ENCODE results near the gene MCM9.
A peak's percentile ranks its signal among the peaks of the same experiment; 100 is the strongest.

MCM9 gene

DNA sequence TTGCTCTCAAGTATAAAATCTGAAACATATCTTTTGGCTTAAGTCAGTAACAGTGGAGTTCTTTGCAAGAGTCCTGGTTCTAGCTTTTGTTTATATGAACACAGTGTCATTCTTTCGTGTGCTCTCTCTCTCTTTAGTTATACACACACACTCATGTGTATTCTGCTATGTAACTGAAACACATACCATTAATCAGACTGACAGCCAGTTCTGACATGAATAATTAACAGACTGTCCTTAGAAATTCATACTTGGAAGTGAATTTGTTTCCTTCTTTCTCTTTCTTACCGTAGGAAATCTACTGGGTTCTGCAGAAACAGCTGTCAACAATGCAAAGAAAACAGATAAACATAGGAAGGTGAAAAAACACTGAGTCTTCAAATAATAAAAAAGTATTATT lies 2.5 kb downstream of the MCM9 start:
- no peak for DNase-seq (ENCODE audit: low spot score)

DNA sequence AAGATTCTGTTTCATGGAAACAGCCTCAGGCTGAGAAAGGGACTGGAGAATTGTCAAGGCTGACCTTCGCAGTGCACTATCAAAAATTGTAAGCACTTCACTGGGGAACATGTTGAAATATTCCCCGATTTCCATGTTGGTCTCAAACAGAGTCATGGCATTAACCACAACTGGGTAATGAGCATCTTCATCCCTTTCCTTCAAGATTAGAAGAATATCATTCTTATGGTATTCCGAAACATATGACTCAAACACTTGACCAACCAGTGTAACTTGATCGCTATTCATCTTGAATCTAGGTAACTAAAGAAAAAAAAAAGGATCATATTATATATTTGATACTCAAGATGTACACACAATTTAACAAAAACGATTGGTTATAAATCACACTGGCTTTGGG lies 3.5 kb downstream of the MCM9 start:
- no peak for DNase-seq (ENCODE audit: low spot score)

DNA sequence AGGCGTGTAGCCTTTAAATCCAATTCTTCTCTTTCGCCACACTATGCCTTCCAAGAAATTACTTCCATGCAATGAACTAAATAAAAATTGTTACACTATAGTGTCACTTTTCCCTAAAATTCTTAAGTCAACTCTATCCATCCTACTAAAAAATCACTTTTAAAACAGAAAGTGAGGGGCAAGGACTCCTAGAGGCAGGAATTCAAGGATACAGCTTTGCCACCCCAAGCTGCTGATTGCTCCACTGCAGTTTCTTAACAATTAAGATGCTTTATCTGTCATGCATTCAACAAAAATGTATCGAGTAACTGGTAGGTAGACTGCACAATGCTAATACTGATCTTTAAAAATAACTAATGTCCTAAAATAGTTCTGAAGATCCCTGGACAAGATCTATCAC lies 4.3 kb downstream of the MCM9 start:
- DNase-seq (ENCODE audit: low spot score), result no peak

DNA sequence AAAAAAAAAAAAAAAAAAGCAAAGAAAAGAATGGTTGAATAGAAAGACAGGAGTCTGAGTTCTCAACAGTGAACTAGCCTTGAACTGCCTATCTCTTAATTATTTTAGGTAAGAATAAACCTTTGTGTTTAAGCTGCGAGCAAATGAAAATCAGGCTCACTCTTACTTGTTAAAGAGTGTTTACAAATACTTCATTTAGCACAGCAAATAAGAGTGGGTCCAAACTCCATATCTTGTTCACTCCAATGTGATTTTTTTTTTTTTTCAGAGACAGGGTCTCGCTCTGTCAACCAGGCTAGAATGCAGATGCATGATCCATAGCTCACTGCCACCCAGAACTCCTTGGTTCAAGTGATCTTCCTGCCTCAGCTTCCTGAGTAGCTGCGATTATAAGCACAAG lies 11.9 kb downstream of the MCM9 start:
- DNase-seq (ENCODE audit: low spot score), result no peak

DNA sequence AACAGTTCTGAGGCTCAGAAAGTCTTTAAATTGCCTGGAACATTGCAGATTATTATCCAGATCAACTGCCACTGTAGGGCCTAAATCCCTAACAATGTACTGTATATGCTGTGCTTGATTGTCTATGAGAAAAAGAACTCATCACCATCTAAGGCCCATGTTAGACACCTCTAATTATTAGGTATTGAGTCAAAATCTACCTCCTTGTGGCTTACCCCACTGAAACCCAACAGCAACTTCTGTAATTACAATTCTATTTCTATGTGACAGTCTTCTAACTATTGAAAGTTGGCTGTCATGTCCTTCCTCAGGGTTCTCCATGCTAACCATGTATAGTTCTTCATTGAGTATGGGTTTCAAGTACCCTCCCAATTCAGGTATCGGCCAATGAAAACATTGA lies 13.9 kb downstream of the MCM9 start:
- no peak for DNase-seq (ENCODE audit: low spot score)

DNA sequence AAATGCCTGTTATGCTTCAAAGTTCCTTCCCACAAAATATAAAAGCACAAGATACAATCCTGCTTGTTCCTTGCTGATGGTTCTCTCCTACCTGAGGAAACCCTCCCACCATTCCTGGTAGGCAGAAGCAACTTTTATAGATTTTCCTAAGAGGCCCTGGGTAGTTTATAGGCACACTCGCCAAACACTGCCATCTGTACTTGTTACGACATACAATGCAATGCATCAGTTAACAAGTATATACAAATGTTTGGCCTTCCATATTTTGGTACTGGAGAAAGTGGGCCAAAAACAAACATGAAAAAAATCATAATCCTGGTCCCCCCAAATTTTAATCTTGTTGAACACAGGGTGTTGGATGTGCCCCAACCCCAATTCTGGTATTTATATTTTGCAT lies 16.6 kb downstream of the MCM9 start:
- no peak for DNase-seq (ENCODE audit: low spot score)

DNA sequence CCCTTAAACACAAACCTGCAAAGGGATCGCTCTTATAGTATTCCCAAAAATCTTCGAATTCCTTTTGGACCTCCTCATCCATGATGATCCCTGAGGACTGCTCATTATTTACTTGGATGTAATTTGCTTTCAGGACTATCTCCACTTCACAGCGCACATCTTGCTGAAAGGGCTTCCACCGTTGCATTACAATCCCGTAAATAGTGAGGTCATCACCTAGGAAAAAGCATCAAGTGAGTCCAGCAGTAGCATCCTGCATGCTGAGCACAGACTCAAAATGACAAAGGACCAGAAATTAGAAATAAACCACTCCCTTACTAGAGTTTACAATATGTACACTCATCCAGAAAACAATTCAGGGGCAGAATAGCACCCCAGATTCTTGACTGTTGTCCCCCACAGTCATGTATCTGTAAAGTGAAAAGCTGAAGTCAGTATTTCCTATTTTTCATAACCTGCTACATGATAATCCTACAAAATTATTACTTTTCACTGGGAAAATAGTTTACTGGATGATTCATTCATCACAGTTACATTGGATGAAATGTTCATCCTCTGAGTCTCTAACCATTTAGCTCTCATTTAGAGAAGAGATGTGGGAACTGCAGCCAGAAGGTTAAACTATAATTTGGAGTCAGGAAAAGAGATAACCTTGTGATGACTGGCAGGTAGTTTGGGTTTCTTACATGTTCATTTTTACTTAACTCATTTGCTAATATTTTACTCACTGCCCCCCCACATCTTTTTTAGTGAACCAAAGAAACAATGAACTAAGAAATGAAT lies 17.2 kb downstream of the MCM9 start:
- no peak for DNase-seq (ENCODE audit: low spot score)

DNA sequence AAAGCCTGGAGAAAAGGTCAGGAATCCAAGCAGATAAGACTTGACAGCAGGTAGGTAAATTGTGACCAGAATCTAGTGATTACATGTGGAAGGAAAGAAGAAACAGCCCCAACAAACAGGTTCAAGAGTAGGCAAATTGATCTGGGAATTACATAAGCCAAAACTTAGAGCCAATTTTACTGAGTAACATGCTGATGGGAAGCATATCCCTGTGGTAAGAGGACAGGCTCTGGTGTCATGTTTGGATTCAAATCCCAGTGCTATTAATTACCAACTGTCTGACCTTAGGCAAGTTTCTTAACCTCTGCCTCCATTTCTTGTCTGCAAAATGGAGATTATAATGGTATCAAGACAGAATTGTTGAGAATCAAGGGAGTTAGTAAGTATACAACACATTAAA lies 20.4 kb downstream of the MCM9 start:
- DNase-seq (ENCODE audit: low spot score), result no peak

DNA sequence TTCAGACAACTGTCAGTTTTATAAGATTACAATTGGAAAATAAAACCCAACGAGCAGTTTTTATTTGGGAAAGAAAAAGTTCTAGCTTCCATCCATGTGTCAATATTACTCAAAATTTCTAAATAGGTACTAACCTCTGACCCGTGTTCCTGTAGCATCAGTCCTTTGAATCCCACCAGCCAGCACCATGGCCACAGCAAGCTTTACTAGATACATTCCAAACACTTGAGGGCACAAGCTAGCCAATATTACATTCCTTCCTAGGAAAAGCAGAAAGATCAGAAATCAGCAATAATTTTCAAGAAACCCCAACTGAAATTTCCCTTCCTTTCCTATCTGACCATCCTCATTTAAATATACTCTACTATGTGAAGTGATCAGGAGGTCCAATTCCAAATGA lies 21.8 kb downstream of the MCM9 start:
- DNase-seq (ENCODE audit: low spot score), result no peak

DNA sequence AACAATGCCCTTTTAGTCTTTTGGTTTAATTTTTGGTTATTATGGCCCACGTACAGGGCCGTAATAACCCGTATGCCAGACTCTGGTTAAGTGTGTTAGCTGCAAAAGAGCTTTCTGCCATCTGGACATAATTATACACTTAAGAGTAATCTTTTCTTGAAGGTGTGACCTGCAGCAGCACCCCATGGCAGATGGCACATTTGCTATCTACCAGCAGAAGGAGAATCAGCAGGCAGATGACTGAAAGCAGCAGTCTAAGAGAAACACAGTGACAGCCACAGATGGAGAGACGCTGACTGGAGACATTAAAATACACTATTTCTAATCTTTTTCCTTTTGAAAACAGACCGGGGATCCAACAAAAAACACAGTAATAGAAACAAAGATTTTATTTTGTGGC lies 22.3 kb downstream of the MCM9 start:
- DNase-seq (ENCODE audit: low spot score), result no peak

DNA sequence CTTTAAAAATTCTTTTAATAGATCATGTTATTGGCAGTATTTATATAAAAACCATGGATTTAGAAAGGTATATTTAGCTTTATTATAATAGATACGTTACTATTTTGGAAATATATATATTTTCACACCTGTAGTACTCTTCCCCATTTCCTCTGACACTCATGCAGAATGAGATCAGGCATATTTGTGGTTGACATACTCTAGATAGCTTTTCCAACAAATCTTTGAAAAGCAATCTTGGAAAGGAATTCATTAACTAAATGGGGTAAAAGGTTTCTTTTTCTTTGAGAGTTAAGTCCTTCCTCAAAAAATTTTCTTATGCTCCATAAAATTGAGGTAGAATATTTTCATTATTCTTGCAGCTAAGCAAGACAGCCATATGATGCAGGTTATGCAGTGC lies 26.5 kb downstream of the MCM9 start:
- no peak for DNase-seq (ENCODE audit: low spot score)

DNA sequence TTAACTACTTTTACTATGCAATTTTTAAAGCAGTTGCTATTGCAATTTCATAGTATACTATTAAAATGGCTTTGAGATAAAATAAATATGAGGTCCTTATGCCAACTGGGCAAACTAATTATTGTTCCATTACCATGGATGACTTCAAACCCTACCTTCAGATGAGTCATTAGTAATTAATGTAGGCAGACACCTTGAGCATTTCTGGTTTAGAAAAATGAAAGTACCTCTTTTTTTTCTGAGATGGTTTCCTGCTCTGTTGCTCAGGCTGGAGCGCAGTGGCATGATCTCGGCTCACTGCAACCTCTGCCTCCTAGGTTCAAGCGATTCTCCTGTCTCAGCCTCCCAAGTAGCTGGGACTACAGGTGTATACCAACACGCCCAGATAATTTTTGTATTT lies 29.1 kb downstream of the MCM9 start:
- no peak for DNase-seq (ENCODE audit: low spot score)

DNA sequence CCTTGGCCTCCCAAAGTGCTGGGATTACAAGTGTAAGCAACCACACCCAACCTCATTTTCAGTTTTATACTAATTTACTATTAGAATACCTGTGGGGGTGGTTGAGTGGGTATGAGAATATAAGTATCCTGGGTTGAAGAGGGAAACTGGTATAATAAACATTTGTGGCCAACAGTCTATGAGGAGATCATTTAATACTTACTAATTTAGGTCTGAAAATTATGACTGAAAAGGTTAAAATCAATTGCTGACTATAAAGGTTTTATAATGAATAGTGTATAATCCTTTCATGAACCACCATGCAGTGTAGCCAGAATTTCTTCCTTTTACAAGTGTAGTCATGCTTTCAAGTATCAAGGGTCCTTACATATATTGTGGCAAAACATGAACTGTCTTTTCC lies 29.9 kb downstream of the MCM9 start:
- no peak for DNase-seq (ENCODE audit: low spot score)

DNA sequence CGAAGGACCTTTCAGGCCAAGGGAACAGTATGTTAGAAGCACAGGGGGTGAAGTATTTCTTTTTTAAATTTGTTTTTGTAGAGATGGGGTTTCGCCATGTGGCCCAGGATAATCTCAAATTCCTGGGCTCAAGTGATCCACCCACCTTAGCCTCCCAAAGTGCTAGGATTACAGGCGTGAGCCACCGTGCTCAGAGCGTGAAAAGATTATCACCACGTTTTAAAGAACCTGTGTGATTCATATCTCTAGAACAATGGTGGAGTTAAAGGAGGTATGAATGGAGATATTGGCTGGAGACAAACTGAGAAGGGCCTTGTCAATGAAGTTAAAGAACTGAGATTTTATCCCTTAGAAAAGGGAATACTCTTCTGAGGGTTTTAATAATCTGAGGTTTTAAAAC lies 31.3 kb downstream of the MCM9 start:
- no peak for DNase-seq (ENCODE audit: low spot score)

DNA sequence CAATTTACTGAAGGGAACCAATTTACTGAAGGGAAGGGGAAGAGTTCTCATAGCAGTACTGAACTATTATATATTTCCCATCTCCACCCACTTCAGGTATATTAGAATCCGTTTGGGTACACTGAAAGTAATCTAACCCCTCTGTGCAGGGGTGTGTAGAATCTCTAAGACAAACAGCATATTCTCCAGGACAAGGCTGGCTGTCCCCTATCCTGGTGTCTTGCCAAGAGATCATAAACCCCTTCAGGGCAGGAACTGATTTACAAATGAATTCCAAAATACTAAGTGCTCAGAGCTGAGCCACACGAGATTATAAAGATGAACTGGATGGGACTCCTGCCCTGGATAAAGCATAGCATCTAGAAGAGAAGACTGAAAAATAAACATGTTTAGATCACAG lies 31.8 kb downstream of the MCM9 start:
- no peak for DNase-seq (ENCODE audit: low spot score)

DNA sequence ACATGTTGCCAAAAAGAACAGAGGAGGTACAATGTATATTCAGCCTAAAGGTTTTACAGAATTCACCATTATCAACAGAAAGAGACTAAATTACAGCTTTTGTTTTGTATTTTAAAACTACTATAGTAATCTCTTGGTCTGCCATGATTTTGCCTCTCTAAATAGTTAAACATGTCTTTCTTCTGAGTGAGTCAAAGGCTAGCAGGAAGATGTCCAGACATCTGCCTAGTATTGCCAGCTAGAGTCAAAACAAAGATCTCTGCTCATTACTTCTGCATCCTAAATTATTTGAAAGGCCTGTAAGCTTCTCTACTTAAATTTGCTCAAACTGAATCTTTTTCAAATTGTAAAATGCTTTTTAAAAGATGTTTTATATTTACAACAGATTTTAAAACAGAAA lies 32.2 kb downstream of the MCM9 start:
- DNase-seq (ENCODE audit: low spot score), result no peak

DNA sequence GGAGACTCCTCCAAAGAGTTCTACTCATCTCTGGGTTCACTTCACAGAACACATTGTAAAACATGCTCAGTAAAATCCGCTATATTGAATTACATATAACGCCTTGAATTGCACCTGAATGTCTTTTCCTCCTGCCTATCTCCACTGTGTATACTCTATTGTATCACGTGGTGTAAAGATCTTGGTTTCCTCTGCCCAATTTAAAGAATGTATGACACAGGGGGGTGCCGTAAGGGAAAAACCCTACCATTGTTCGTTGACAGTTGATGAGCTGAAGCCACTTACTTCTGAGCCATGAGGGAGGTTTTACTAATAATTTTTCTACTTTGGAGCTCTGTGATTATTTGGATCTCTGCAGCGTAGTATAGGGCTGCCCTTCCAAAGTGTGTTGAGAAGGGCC lies 35.0 kb downstream of the MCM9 start:
- no peak for DNase-seq (ENCODE audit: low spot score)

DNA sequence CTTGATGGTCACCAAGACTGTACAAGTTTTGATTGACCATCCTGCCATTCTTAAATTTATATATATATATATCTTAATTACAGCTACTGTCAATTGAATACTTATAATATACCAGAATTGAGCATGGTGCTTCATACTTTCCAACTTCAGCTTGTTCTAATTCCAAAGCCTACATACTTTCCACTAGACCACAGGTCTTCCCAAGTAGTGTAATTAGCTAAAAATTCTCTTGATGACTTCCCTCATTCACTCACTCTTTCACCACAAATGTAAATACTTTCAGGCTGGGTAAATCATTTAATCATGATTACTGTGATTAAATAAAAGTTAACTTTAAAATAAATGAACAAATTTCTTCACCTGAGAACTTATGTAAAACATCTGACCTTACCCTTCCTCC lies 37.6 kb downstream of the MCM9 start:
- no peak for DNase-seq (ENCODE audit: low spot score)

DNA sequence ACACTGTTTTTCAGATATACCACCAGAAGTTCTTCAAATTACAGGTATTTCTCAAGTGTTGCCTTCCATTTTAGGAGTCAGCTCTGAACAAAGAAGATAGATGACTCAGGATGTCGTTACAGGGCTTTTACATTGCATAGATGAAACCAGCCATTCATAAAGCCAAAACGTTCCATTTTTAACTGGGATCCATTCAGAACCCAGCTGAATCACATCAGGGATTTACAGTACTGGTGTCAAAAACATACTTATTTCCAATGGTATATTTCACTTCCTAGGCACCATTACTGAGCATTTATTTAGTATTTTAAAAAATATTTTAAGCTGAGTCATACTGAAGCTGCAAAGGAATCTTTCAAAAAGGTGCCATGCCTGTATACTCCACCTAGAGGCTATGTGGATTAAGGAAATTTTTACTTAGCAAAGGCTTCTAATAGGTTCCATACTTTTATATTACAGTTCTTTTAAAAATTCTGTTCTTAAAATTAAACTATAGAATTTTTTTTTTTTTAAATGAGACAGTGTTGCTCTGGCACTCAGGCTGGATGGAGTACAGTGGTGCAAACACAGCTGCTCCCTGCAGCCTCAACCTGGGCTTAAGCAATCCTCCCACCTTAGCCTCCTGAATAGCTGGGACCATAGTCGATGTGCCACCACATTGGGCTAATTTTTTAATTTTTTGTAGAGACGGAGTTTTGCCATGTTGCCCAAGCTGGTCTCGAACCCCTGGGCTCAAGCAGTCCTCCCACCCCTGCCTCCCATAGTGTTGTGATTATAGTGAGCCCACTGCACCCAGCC lies 38.4 kb downstream of the MCM9 start:
- DNase-seq (ENCODE audit: low spot score), result peak; percentile 39

DNA sequence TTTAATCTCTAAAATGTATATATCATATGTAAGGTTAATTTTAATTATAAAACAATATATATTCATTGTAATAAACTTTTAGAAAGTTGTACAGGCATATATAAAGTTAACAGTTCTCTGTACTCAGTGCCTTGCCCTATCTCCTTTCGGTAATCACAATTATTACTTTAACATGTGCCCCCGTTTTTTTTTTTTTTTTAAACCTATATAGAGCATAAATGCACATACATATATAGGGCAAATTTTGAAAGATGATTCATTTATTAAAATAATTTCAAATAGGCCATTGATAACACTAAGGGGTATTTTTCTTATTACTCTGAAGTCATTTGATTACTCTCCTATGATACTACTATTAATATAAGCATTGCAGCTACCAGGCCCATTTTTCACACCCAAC lies 39.1 kb downstream of the MCM9 start:
- DNase-seq (ENCODE audit: low spot score), result no peak

DNA sequence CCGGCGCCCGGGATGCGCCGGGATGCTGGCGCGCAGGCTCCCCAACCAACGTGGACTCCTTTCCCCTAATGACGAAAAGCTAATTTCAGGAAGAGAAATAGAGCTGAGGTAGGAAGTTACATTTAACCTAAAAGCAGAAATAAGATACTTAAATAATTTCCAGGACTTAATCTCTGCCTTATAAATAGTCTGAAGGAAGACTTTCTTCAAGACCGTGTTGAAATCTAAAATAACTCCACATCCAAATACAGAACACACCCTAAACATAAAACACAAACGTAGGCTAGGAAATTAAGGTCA lies 39.7 kb downstream of the MCM9 start:
- no peak for DNase-seq (ENCODE audit: low spot score)

DNA sequence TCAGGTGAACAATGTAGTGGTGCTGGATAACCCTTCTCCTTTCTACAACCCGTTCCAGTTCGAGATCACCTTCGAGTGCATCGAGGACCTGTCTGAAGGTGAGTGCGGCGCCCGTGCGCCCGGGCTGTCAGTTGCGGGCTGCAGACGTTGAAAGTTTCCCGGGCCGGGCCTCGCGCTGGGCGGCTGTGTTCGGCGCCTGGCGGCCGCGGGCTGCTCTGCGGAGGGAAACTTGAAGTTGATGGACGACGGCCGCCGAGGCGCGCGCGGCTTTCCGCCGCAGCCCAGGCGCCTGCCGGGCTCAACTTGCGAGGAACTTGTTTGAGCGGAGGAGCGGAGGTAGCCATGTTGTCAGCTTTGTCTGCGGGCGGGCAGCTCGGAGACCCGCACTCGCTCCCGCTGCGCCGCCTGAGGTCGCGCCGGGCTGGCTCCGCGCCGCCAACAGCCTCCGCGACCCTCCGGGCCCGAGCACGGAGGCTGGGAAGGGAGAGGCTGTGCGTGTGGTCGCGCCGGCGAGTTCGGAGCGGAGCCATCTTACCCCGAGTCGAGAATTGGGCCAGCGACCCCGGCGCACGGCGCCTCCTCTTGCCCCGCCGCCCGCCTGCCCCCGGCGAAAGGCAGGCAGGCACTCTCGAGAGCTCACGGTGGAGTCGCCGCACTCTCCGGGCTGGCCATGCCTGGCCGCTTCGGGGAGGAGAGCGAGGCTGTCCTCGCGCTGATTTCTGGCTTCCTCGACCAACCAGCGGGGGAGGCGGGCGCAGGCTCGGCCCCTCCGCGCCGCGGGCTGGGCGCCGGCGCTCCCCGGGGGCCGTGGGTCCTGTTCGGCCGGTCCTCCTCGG lies 40.3 kb downstream of the MCM9 start:
- DNase-seq (ENCODE audit: low spot score), result peak; percentile 22

DNA sequence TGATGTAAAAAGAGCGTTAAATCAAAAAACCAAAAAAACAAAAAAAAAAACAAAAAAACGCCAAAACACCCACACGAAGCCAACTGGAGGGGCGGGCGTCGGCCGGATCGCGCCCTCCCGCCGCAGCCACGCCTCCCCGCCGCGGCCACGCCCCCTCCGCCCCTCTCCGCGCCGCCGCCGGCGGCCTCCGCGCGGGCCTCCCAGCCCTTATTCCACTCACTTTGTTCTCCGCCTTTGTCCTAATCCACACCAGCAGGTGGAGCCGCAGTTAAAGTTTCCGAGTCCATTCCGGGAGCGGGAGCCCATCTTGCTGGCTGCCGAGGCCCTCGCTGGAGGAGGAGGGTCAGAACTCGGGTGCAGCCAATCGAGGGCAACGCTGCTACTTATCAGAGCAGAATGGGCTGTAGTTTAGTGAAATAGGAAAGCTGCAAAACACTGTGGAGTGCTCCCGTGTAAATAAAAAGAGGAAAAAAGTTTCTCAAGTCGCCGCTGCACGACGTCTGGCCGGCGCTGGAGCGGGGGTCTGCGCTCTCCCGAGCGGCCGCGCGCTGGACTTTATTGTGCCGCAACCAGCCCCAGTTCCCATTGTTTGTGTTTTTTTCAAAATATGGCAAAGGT lies 41.0 kb downstream of the MCM9 start, which contains the start of gene ASF1A:
TSS of gene ASF1A (plus strand) at position 346 of the 618 bp plus-strand sequence. CDS start at position 608, 262 bp downstream.
- DNase-seq (ENCODE audit: low spot score), result peak; percentile 90
